BLaER1 treated with 17β-estradiol and CSF1 and Interleukin-3, amounts not matched to agents 10 nM and 100 nM (cell line): ENCODE measurements around the gene SOX8.

Experiments
- H3K27ac ChIP-seq, 11 experiments: shearing (Covaris generic); formaldehyde crosslinking; 2 replicates each; pipeline ENCODE4 v1.8.1; 2022
- H3K27me3 ChIP-seq, 11 experiments: shearing (Covaris generic); formaldehyde crosslinking; 2 replicates each; pipeline ENCODE4 v1.8.1; 2022
- H3K36me3 ChIP-seq, 11 experiments: shearing (Covaris generic); formaldehyde crosslinking; 2 replicates each; pipeline ENCODE4 v1.8.1; 2022
- H3K4me1 ChIP-seq, 10 experiments: shearing (Covaris generic); formaldehyde crosslinking; 2 replicates each; pipeline ENCODE4 v1.8.1; 2022
- H3K4me2 ChIP-seq, 11 experiments: shearing (Covaris generic); formaldehyde crosslinking; 2 replicates each; pipeline ENCODE4 v1.8.1; 2022
- H3K4me3 ChIP-seq, 10 experiments: shearing (Covaris generic); formaldehyde crosslinking; 2 replicates each; pipeline ENCODE4 v1.8.1; 2022
- H3K9ac ChIP-seq, 11 experiments: shearing (Covaris generic); formaldehyde crosslinking; 2 replicates each; pipeline ENCODE4 v1.8.1; 2022
- H3K9me3 ChIP-seq, 11 experiments: shearing (Covaris generic); formaldehyde crosslinking; replicated peaks in 1 of 11; 2 replicates each; pipeline ENCODE4 v1.8.1; 2022
- H4K20me1 ChIP-seq, 11 experiments: shearing (Covaris generic); formaldehyde crosslinking; 2 replicates each; pipeline ENCODE4 v1.8.1; 2022
- Cebpa-rat ChIP-seq, 11 experiments: shearing (Covaris generic); IDR thresholded peaks; 2 replicates each; pipeline ENCODE4 v1.8.1; 2022

The SOX8 gene

GRCh38 chr16:999677-1000076 lies 18.1 kb downstream of the SOX8 start:
- H3K4me1 ChIP-seq: peaks cover 30 to 44% (median 36%) of the 10 kb centered on the region in 10 experiments
- TF ChIP-seq Cebpa-rat (IDR thresholded peaks at IDR 0.05): no peak
- no peaks in the 10 kb centered on the region for H3K9me3 ChIP-seq
- no peak overlapping the region for H3K4me3 ChIP-seq
- H3K36me3 ChIP-seq: no peaks in the 10 kb centered on the region
- no peak overlapping the region for H3K27ac ChIP-seq
- H3K9ac ChIP-seq: no peak overlapping the region
- H3K27me3 ChIP-seq: peaks cover 93 to 100% (median 98%) of the 10 kb centered on the region in 11 experiments
- peaks cover 0 to 87% (median 56%) of the 10 kb centered on the region in 11 experiments; a peak in 18 of 22 replicates for H4K20me1 ChIP-seq
- no peak overlapping the region for H3K4me2 ChIP-seq

DNA sequence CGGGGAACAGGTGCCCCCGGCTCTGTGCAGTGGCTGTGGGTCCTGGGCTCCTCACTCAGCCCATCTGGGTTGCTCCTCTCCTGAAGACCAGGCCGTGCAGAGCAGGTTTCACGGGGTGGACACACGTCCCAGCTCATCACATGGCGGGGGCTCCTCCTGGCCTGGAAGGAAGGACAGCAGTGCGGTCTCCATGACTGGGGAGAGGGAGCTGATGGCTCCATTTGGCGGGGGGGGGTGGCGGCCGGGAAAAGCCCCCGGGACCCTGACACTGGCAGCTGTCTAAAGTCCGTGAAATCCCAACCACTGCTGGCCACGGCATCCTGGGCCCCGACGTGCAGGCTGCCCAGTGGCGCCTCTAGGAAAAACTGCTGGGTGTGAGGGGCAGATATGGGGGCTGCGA lies 19.0 kb downstream of the SOX8 start:
- Histone ChIP-seq H3K9ac (no peak overlapping the region), H4K20me1 (peaks cover 0 to 87% (median 49%) of the 10 kb centered on the region in 11 experiments; a peak in 18 of 22 replicates), H3K9me3 (no peaks in the 10 kb centered on the region), H3K36me3 (no peaks in the 10 kb centered on the region), H3K27me3 (peaks cover 89 to 96% (median 95%) of the 10 kb centered on the region in 11 experiments), H3K4me2 (no peak overlapping the region), H3K4me1 (peaks cover 30 to 44% (median 36%) of the 10 kb centered on the region in 10 experiments), H3K27ac (no peak overlapping the region), H3K4me3 (no peak overlapping the region)
- no peak for TF ChIP-seq Cebpa-rat (IDR thresholded peaks at IDR 0.05)

GRCh38 chr16:1001096-1001495 lies 19.5 kb downstream of the SOX8 start:
- H3K27ac ChIP-seq: no peak overlapping the region
- peaks cover 30 to 44% (median 36%) of the 10 kb centered on the region in 10 experiments for H3K4me1 ChIP-seq
- no peak for TF ChIP-seq Cebpa-rat (IDR thresholded peaks at IDR 0.05)
- no peaks in the 10 kb centered on the region for H3K9me3 ChIP-seq
- peaks cover 89 to 96% (median 95%) of the 10 kb centered on the region in 11 experiments for H3K27me3 ChIP-seq
- no peaks in the 10 kb centered on the region for H3K36me3 ChIP-seq
- H3K4me2 ChIP-seq: no peak overlapping the region
- no peak overlapping the region for H3K4me3 ChIP-seq
- no peak overlapping the region for H3K9ac ChIP-seq
- H4K20me1 ChIP-seq: peaks cover 0 to 88% (median 49%) of the 10 kb centered on the region in 11 experiments; a peak in 18 of 22 replicates

DNA sequence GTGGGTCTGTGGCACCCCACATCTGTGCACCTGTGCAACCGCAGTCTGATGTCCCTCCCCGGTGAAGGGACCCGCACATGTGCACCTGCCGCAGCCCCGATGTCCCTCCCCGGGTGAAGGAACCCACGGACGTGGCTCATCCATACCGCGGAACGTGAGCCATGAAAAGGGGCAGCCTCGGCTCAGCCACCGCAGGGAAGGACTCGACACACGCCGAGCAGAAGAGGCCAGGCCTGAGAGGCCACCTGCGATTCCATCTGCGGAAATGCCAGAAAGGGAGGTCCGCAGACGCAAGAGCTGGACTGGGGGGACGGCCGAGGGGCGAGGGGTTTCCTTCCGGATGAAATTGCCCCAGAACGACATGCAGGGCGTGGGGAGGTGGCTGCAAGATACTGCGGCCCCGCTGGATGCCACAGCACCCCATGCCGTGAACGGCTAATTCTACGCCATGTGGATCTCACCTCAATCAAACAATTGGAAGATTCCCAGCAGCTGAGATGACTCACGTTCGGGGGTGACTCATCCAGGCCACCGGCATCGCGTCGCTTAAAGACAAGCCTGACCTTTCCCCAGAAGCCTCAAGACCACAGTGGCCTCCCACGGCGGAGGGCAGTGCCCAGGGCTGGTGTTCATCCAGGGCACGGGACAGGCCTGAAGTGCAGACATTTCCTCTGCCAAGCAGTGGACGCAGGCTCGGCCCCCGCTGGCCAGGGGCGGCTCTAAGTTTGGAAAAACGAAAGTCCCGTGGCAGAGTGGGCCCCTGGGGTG lies 21.0 kb downstream of the SOX8 start:
- Histone ChIP-seq H3K4me2 (peak overlapping the region in 5 of 11 experiments; percentile 52 to 91 (median 72); a peak in 8 of 22 replicates), H3K9me3 (no peaks in the 10 kb centered on the region), H3K27me3 (peaks cover 89 to 96% (median 95%) of the 10 kb centered on the region in 11 experiments), H3K36me3 (no peaks in the 10 kb centered on the region), H3K27ac (no peak overlapping the region), H3K4me3 (no peak overlapping the region), H4K20me1 (peaks cover 0 to 88% (median 47%) of the 10 kb centered on the region in 11 experiments; a peak in 18 of 22 replicates), H3K9ac (no peak overlapping the region), H3K4me1 (peaks cover 22 to 36% (median 26%) of the 10 kb centered on the region in 10 experiments)
- TF ChIP-seq Cebpa-rat (IDR thresholded peaks at IDR 0.05): no peak

DNA sequence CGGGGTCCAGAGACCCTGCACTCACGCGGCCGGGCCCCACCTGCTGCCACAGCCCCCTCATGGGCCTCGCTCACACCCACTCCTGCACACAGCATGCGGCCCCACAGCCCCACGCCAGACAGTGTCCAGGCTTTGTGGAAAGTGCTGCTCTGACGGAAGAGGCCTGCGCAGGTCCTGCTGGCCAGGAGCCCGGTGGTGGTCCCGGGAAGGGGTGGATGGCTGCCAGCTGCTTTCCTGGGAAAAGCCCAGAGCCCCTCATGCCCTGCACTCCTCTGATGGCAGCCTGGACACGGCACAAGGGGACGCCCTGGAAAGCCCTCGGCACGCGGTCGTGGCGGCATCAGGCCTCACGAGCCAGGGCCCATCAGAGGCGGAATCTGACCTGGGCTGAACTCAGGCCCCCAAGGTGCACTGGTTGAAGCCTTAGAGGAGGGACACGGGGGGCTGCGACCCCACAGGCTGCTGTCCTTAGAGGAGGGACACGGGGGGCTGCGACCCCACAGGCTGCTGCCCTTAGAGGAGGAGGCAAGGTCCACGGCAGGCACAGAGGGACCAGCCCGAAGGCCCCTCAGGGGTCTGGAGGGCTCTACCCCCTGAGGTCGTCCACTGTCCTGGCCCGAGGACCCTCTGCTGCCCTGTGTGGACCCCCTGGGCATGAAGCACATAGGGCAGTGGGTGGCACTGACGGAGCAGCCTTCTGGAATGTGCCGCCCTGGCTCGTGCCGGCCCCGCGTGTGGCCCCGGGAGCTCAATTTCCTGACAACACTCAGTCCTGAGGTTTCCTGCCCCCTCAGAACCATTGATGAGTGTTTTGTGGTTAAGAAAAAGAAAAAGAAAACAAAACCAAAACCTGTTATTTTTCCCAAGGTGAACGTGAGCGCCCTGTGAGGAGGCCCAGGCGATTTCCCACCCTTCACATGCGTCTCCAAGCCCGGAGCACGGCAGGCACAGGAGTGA lies 22.1 kb downstream of the SOX8 start:
- TF ChIP-seq Cebpa-rat (IDR thresholded peaks at IDR 0.05): no peak
- Histone ChIP-seq H3K9me3 (no peaks in the 10 kb centered on the region), H4K20me1 (peaks cover 0 to 88% (median 37%) of the 10 kb centered on the region in 11 experiments; a peak in 15 of 22 replicates), H3K4me1 (peaks cover 13 to 25% (median 15%) of the 10 kb centered on the region in 10 experiments), H3K4me3 (no peak overlapping the region), H3K27ac (no peak overlapping the region), H3K36me3 (no peaks in the 10 kb centered on the region), H3K4me2 (peak overlapping the region; percentile 52 to 91 (median 75)), H3K9ac (peak overlapping the region in 1 of 11 experiments; percentile 53; a peak in 2 of 22 replicates), H3K27me3 (peaks cover 89 to 96% (median 95%) of the 10 kb centered on the region in 11 experiments)

DNA sequence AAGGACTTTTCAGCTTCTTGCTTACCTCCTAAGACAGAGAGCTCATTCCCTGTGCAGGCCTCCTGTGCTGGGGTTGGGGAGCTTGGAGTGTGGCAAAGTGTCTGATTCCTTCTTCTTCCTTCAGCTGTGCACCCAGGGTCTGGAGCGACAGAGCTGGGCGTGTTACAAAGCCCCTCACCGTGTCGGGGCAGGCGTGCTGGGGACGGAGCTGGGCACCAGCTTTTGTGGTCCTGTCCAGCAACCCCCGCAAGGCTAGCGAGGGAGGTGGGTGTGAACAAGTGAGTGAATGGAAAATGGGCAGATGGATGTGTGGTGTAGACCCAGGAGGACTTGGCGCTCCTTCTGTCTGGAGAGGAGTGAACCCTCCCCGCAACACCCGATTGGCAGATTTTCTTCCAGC lies 23.7 kb downstream of the SOX8 start:
- peaks cover 13 to 23% (median 15%) of the 10 kb centered on the region in 10 experiments for H3K4me1 ChIP-seq
- no peak overlapping the region for H3K27ac ChIP-seq
- peaks cover 0 to 86% (median 29%) of the 10 kb centered on the region in 11 experiments; a peak in 14 of 22 replicates for H4K20me1 ChIP-seq
- no peak overlapping the region for H3K4me2 ChIP-seq
- no peak overlapping the region for H3K9ac ChIP-seq
- no peak overlapping the region for H3K4me3 ChIP-seq
- no peaks in the 10 kb centered on the region for H3K36me3 ChIP-seq
- no peaks in the 10 kb centered on the region for H3K9me3 ChIP-seq
- peaks cover 89 to 96% (median 95%) of the 10 kb centered on the region in 11 experiments for H3K27me3 ChIP-seq
- TF ChIP-seq Cebpa-rat (IDR thresholded peaks at IDR 0.05): no peak

- H3K4me3 ChIP-seq: no peak overlapping the region
- H4K20me1 ChIP-seq: peaks cover 0 to 86% (median 40%) of the 10 kb centered on the region in 11 experiments; a peak in 13 of 22 replicates
- peaks cover 89 to 96% (median 95%) of the 10 kb centered on the region in 11 experiments for H3K27me3 ChIP-seq
These were observed 25.2 kb downstream of the SOX8 start for GRCh38 chr16:1006781-1007180.

DNA sequence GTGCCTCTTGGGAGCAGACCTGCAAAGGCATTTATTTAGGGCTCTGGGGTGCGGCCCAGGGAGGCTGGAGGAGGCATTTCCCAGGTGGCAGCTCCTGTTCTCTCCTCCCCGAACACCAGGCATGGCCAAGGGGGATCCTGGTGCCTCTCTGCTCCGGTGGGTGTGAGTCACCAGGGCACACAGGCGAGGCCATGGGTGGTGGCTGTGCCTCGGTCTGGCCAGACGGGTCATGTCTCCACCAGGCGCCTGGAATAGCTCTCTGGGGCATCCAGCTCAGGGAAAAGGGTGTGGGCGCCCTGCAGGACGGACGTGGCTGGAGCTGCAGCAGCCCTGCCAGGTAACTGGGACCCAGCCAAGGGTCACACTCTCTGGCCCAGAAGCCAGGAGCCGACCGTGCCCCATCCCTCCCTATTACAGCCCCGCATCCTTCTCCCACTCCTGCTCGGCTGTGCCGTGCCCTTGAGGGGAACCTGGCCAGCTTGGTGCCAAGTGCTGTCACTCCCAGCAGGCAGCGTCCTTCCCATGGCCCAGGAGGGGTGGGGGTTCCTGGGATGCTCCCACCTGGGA lies 25.8 kb downstream of the SOX8 start:
- H3K9ac ChIP-seq: no peak overlapping the region
- H3K4me1 ChIP-seq: peaks cover 13 to 22% (median 15%) of the 10 kb centered on the region in 10 experiments
- no peaks in the 10 kb centered on the region for H3K36me3 ChIP-seq
- no peak overlapping the region for H3K4me2 ChIP-seq
- H3K27me3 ChIP-seq: peaks cover 89 to 96% (median 95%) of the 10 kb centered on the region in 11 experiments
- TF ChIP-seq Cebpa-rat (IDR thresholded peaks at IDR 0.05): no peak
- no peak overlapping the region for H3K4me3 ChIP-seq
- no peak overlapping the region for H3K27ac ChIP-seq
- peaks cover 0 to 86% (median 40%) of the 10 kb centered on the region in 11 experiments; a peak in 13 of 22 replicates for H4K20me1 ChIP-seq
- no peaks in the 10 kb centered on the region for H3K9me3 ChIP-seq

More at GRCh38 chr16:1006781-1007180, 25.2 kb downstream of the SOX8 start:
- Histone ChIP-seq H3K9ac (no peak overlapping the region), H3K36me3 (no peaks in the 10 kb centered on the region), H3K4me1 (peaks cover 13 to 23% (median 15%) of the 10 kb centered on the region in 10 experiments), H3K4me2 (no peak overlapping the region), H3K27ac (no peak overlapping the region), H3K9me3 (no peaks in the 10 kb centered on the region)
- no peak for TF ChIP-seq Cebpa-rat (IDR thresholded peaks at IDR 0.05)
